Suprapubic skin (tissue), 4 donors: ENCODE data around the gene TXNL4B.

Experiments used
- CTCF ChIP-seq, 2 donors: fragments of 200-600 bp in 1 of 2; fragments of 450-650 bp in 1 of 2; sonication (generic) in 1 of 2; IDR thresholded peaks; one replicate each; pipeline ENCODE4 v1.5.1; 2016 to 2019; ENCODE audit warnings: antibody characterized with exemption in 2 of 2, mild to moderate bottlenecking in 1 of 2, moderate library complexity in 1 of 2
- EP300 ChIP-seq: sonication (generic); formaldehyde crosslinking; IDR thresholded peaks from one replicate; pipeline ENCODE4 v1.6.1; 2017; ENCODE audit warnings: antibody characterized with exemption
- POLR2A ChIP-seq, 2 donors: fragments of 450-650 bp; IDR thresholded peaks; one replicate each; pipeline ENCODE4 v1.6.1; 2017; ENCODE audit warnings: antibody characterized with exemption in 2 of 2, mild to moderate bottlenecking in 2 of 2, moderate library complexity in 2 of 2
- POLR2AphosphoS5 ChIP-seq, 3 donors: sonication (generic); formaldehyde crosslinking; IDR thresholded peaks; one replicate each; pipeline ENCODE4 v1.6.1; 2017; ENCODE audit warnings: antibody characterized with exemption in 3 of 3

GRCh38 chr16:72055911-72056310 is 37.5 kb downstream of the TXNL4B start:
- TF ChIP-seq CTCF (IDR thresholded peaks at IDR 0.05) (no peak), POLR2AphosphoS5 (IDR thresholded peaks at IDR 0.05) (no peak), EP300 (no peak), POLR2A (IDR thresholded peaks at IDR 0.05) (no peak)
